ENCODE results near the gene TANC2.
"Not testable (repeated sequence)": the region's sequence is repeated elsewhere in the genome, so short reads cannot be mapped to it uniquely, and the experiment has no call there.

Gene TANC2

GRCh38 chr17:62965174-62965685, 805 bp upstream of the TANC2 start:
- no peak for DNase-seq

GRCh38 chr17:62966426-62967204, 580 bp downstream of the TANC2 start:
- DNase-seq, result peak; percentile 42

- DNase-seq, result no peak
These were observed 1.1 kb downstream of the TANC2 start for GRCh38 chr17:62967205-62967529.

- peak; percentile 96 for DNase-seq
These were observed 2.4 kb downstream of the TANC2 start for GRCh38 chr17:62968445-62968923.

GRCh38 chr17:62970610-62971009, 4.6 kb downstream of the TANC2 start:
- peak; percentile 68 for DNase-seq

DNA sequence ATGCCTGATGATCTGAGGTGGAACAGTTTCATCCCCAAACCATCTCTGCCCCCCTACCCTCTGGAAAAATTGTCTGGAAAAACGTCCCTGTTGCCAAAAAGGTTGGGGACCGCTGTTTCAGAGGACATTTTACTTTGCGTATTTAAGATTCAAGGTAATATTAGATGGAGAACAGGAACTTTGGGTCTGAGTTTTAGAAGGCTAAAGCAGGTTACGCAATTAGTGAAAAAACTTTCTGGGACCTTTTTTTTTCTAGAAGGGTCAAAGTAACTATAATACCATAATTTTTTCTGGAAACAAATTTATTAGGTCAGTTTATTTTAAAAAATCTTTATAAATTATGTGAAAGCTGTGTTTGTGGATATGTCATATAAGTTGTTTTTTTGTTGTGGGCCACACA, 5.8 kb downstream of the TANC2 start:
- no peak for DNase-seq

GRCh38 chr17:62974788-62975187, 8.8 kb downstream of the TANC2 start:
- DNase-seq, result no peak

DNA sequence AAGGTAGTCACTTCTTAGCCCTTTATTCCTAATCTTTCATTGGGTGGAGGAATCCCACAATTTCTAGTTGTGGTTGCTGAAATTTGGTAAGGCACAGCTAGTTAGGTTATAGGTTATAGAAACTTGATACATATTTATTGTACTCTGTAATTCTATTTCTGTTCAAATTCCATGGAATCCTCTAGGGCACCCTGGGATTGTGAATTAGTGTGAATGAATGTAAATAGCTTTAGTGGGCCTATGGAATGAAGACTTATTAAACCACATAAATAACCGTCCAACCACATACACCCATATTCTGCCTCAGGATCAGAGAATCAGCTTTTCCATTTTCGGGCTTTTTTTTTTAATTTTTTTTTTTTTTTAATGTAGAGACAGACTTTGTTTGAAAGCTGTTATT, 9.2 kb downstream of the TANC2 start:
- no peak for DNase-seq

DNA sequence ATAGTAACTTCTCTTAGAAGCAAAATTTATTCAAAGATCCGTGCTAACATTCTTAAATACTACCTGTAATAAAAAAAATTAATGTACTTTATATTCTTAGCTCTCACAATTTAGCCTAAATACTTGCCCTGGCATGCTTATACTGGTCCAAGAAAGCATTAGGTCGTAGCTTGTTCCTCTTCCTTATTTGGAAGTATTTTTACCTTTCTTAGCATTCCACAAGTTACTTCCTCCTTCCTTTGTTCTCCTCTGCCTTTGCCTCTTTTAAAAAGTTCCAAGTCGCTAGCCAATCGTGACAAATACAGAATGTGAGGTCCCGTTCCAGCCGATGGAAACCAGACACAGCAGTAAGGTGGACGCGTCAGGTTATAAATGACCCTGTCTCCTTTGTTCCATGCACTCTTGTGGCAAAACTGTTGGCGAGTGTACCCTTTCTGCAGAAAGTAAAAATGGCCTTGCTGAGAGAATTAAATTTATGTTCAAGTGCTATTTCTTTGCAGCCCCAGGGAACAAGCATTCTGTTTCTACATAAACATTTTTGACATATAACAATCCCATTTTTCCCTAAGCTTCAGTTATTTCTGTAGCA, 10.7 kb downstream of the TANC2 start:
- DNase-seq, result not testable (repeated sequence)

DNA sequence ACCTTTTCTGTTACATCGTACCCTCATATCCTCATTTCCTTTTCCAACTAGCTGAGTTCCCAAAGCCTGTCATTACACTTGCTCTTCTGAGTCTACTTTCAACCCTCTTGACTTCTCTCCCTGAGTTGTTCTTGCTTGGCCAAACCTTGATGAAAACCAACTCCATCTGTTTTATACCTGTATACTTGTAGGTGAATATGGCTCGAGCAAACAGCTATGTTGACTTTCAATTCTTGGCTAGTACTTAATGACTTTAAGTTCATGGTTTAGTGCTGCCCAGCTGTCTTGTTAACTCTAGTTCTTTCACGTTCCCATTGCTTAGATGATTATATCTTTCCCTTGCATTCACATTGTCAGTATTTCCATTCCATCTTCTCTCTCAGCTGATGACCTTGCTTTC, 14.8 kb downstream of the TANC2 start:
- DNase-seq, result no peak

GRCh38 chr17:62981933-62982332, 15.9 kb downstream of the TANC2 start:
- DNase-seq, result no peak

GRCh38 chr17:62984801-62985200, 18.8 kb downstream of the TANC2 start:
- DNase-seq, result no peak

DNA sequence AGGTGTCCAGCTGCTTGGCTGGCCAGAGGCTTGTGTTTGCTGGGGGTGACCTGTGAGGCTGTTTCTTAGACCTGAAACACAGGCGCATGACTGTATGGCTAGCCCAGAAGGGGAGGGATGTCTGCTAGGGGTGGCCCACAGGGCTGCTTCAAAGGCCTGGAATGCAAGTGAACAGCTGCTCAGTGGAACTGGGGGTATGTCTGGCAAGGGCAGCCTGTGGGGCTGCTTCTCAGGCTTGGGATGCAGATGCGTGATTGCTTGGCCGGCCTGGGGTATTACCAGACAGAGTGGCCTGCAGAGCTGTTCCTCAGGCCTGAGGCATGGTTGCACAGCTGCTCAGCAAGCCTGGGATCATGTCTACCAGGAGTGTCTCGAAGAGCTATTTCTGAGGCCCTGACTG, 20.5 kb downstream of the TANC2 start:
- no peak for DNase-seq

- DNase-seq, result no peak
These were observed 21.1 kb downstream of the TANC2 start for GRCh38 chr17:62987136-62987535.

DNA sequence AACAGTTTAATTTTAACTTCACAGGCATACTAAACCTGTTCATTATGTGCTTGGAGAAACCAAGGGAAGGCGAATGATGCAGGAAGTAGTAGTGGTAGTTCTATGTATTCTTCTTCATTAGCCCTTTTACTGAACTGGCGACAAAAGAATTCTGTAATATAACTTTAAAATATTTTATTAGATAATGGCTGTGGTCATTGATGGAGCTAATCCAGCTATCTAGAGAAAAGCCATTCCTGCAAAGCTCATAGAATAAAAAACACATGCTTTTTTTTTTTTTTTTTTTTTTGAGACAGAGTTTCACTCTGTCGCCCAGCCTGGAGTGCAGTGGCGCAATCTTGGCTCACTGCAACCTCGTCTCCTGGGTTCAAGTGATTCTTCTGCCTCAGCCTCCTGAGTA, 23.5 kb downstream of the TANC2 start:
- no peak for DNase-seq

DNA sequence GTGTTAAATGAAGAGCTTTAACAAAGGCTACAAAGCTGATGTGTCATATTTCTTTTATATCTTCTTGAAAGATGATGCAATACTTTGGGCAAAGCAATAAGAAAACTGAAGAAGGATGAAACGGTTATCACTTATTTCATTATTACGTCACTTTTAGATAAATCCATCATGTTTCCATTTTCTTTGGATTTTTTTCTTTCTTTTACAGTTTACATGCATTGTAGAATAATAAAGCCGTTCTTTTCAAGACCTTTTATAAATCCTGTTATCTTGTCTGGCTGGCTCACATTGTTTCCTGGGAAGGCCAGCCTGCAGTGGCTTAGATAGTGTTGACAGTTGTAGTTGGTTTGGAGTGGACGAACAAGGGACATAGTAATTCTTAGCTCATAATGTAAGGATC, 28.9 kb downstream of the TANC2 start:
- DNase-seq, result no peak

DNA sequence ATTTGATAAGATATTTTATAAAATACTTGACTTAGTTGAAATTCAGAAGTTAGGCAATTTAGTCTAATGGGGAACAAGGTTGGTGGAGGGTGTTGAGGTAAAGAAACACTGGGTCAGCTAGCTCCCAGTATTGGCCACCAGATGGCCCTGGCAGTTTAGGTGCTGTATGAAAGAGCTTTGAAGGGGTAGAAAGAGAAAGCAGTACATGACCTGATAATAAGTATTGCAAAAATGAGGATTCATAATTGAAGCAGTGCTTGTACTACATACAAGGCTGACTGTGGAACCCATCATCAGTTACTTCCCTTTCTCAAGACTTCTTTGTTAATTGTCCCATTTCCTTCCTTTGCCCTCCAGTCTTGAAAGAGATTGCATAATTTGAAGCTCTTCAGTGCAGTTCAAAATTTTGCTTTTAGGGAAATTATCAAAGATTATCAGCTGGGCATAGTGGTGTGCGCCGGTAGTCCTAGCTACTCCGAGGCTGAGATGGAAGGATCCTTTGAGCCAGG, 29.4 kb downstream of the TANC2 start:
- peak; percentile 16 for DNase-seq

GRCh38 chr17:62996221-62996620, 30.2 kb downstream of the TANC2 start:
- no peak for DNase-seq

GRCh38 chr17:62998166-62998565, 32.1 kb downstream of the TANC2 start:
- no peak for DNase-seq

GRCh38 chr17:62998665-62999393, 32.8 kb downstream of the TANC2 start:
- no peak for DNase-seq

DNA sequence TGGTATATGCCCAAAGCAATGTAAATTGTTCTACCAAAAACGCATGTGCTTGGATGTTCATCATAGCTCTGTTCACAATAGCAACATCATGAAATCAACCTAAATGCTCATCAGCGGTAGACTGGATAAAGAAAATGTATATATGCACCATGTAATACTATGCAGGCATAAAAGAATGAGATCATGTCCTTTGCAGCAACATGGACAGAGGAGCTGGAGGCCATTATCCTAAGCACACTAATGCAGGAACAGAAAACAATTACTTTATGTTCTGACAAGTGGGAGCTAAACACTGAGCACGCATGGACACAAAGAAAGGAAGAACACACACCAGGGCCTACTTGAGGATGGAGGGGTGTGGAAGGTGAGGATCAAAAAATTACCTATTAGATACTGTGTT, 33.7 kb downstream of the TANC2 start:
- DNase-seq, result no peak

GRCh38 chr17:63001689-63002394, 35.8 kb downstream of the TANC2 start:
- DNase-seq, result no peak

DNA sequence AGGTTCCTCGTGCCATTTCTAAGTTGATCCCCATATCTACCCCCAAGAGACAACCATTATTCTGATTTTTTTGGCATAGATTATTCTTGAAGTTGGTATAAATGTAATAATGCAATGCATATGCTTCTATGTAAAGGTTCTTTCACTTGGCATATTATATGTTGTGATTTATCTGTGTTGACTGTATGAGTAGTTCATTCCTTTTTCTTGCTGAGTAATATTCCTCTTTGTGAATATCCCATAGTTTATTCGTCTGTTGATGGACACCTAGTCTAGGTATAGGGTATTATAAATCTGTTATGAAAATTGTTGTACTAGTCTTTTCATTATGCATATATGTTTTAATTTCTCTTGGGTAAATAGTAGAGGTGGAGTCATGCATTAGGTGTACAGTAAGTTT, 36.6 kb downstream of the TANC2 start:
- DNase-seq, result no peak

All from NCI-H526 treated with DMSO at 0.1 percent for 48 hours (cell line).